PC-3 (cell line): ENCODE results near the gene KCTD16.

Experiments
- CTCF ChIP-seq: fragments of 300-600 bp; sonication (generic); conservative IDR thresholded peaks from 2 replicates; pipeline ENCODE4 v1.5.1; 2017; ENCODE audit warnings: antibody characterized with exemption, low read depth, mild to moderate bottlenecking, low read length
- EZH2 ChIP-seq: fragments of 300-600 bp; sonication (generic); IDR thresholded peaks from one replicate; pipeline ENCODE4 v1.6.1; 2017; ENCODE audit warnings: antibody characterized with exemption, mild to moderate bottlenecking, low read length; ENCODE audit not compliant: unreplicated experiment
- EZH2phosphoT487 ChIP-seq: fragments of 300-600 bp; sonication (generic); IDR thresholded peaks from 2 replicates; pipeline ENCODE4 v1.6.1; 2018; ENCODE audit warnings: mild to moderate bottlenecking, antibody characterized with exemption, low read length, borderline replicate concordance

GRCh38 chr5:144315994-144316634 lies 145.4 kb downstream of the KCTD16 start:
- TF ChIP-seq CTCF: no peak
- no peak for TF ChIP-seq EZH2
- no peak for TF ChIP-seq EZH2phosphoT487
